Stromal cell of bone marrow (primary cell): ENCODE results near the gene ASTL.
A peak's percentile ranks its signal among the peaks of the same experiment; 100 is the strongest.

Experiments used
- DNase-seq: peaks from one replicate; pipeline ENCODE4 v3.0.0-alpha.2; 2012; ENCODE audit warnings: low read depth

Gene ASTL

GRCh38 chr2:96129528-96130120, 8.7 kb downstream of the ASTL start:
- DNase-seq = no peak

- DNase-seq = no peak
These were observed 9.8 kb downstream of the ASTL start for GRCh38 chr2:96128456-96128855.

GRCh38 chr2:96124406-96125265, 13.7 kb downstream of the ASTL start:
- no peak for DNase-seq

GRCh38 chr2:96123936-96124335, 14.4 kb downstream of the ASTL start:
- no peak for DNase-seq

- DNase-seq = no peak
These were observed 15.0 kb downstream of the ASTL start for GRCh38 chr2:96123290-96123689.

- DNase-seq = no peak
These were observed 15.9 kb downstream of the ASTL start for GRCh38 chr2:96122391-96122790.

GRCh38 chr2:96121414-96121813, 16.9 kb downstream of the ASTL start:
- no peak for DNase-seq

- no peak for DNase-seq
These were observed 17.3 kb downstream of the ASTL start for GRCh38 chr2:96120991-96121390.

GRCh38 chr2:96120091-96120720, 18.1 kb downstream of the ASTL start:
- no peak for DNase-seq

- no peak for DNase-seq
These were observed 18.9 kb downstream of the ASTL start for GRCh38 chr2:96119389-96119751.

GRCh38 chr2:96118698-96119388, 19.5 kb downstream of the ASTL start:
- no peak for DNase-seq

- no peak for DNase-seq
These were observed 20.4 kb downstream of the ASTL start for GRCh38 chr2:96117701-96118588.

GRCh38 chr2:96116879-96117533, 21.3 kb downstream of the ASTL start:
- peak; percentile 9 for DNase-seq

- no peak for DNase-seq
These were observed 21.9 kb downstream of the ASTL start, which contains the start of gene ADRA2B for GRCh38 chr2:96116424-96116878. Gene ADRA2B, minus strand, starts transcription at chr2:96116571. Its CDS starts 422 bp downstream, at chr2:96116149.

GRCh38 chr2:96115631-96116423, 22.5 kb downstream of the ASTL start:
- no peak for DNase-seq

- DNase-seq = no peak
These were observed 23.3 kb downstream of the ASTL start for GRCh38 chr2:96114903-96115581.

GRCh38 chr2:96114546-96114902, 23.8 kb downstream of the ASTL start:
- no peak for DNase-seq

GRCh38 chr2:96113951-96114350, 24.4 kb downstream of the ASTL start:
- no peak for DNase-seq

GRCh38 chr2:96113367-96113677, 25.0 kb downstream of the ASTL start:
- no peak for DNase-seq
